ENCODE data around the gene RAPGEF4. TPM values are rescaled to one million over a fixed set of nuclear protein-coding genes. Genes with fewer than 3 reads are reported as not detected.

RAPGEF4 gene
- total and polyA plus RNA-seq, 9 of the 15 experiments (the other 6 are each of a cell fraction or from before 2014, with no cell fraction given): 0.04 to 0.33 (median 0.13) TPM; not detected in 6

DNA sequence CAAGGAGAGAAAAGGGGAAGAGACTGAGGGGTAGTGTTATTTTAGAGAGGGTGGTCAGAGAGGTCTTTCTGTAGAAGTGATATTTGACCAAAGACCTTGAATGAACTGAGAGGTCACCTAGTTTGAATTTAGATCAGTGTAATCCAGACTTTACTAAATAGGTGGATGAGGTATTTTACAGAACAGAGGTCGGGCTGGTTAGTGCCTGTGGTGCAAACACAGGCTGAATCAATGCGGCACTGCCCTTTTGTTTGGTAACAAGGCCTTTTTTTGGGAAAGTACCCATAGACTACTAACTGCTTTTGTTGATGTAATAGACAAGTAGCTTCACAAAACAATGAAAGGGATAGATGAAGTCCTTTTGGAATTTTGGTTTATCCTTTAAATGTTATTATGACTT, 15.9 kb downstream of the RAPGEF4 start:
- ChIA-PET CTCF (ENCODE audit: low intra/inter-chr PET ratio) (no interaction called here), POLR2A (no interaction called here)
- no peak overlapping the region for H3K9ac ChIP-seq (ENCODE audit: insufficient read depth in 1 of 2, low read depth in 2 of 2, low read length in 2 of 2)
- TF ChIP-seq ZNF133 (CRISPR knock-in tag; IDR thresholded peaks at IDR 0.05) (no peak), ZNF324 (CRISPR knock-in tag; IDR thresholded peaks at IDR 0.05) (no peak), SIN3A (IDR thresholded peaks at IDR 0.05; ENCODE audit: borderline replicate concordance in 2 of 2, control insufficient read depth in 1 of 2, low read depth in 2 of 2, low read length in 2 of 2) (no peak), ETV5 (CRISPR knock-in tag; IDR thresholded peaks at IDR 0.05; ENCODE audit: low read depth) (no peak)
- TF ChIP-seq, protein P1, sequence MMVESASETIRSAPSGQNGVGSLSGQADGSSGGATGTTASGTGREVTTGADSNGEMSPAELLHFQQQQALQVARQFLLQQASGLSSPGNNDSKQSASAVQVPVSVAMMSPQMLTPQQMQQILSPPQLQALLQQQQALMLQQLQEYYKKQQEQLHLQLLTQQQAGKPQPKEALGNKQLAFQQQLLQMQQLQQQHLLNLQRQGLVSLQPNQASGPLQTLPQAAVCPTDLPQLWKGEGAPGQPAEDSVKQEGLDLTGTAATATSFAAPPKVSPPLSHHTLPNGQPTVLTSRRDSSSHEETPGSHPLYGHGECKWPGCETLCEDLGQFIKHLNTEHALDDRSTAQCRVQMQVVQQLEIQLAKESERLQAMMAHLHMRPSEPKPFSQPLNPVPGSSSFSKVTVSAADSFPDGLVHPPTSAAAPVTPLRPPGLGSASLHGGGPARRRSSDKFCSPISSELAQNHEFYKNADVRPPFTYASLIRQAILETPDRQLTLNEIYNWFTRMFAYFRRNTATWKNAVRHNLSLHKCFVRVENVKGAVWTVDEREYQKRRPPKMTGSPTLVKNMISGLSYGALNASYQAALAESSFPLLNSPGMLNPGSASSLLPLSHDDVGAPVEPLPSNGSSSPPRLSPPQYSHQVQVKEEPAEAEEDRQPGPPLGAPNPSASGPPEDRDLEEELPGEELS (CRISPR knock-in tag; IDR thresholded peaks at IDR 0.05; ENCODE audit: borderline replicate concordance): no peak
- WGBS (ENCODE audit: insufficient coverage, low coverage, missing lambda C conversion rate): 0% methylated on average over 2 of the region's 2 CpGs
- intact Hi-C loops (cut with micrococcal nuclease): no loop called here
- no peaks in the 10 kb centered on the region for H3K4me1 ChIP-seq (replicated peaks in 1 of 2; ENCODE audit: control insufficient read depth in 2 of 2, insufficient read depth in 2 of 2, low read length in 2 of 2)
- H3K79me2 ChIP-seq (ENCODE audit: control insufficient read depth, insufficient read depth, low read length): no peaks in the 10 kb centered on the region
- DNase-seq (ENCODE audit: extremely low read depth in 1 of 4, low spot score in 3 of 4): no peak
- no peak overlapping the region for H3K4me3 ChIP-seq
- no peak for ATAC-seq
- no peak overlapping the region for H2AFZ ChIP-seq (ENCODE audit: low read depth, low read length)
- H3K27me3 ChIP-seq (ENCODE audit: control insufficient read depth in 2 of 2, insufficient read depth in 2 of 2, low read length in 2 of 2): no peaks in the 10 kb centered on the region; a peak in 1 of 5 replicates
- no peaks in the 10 kb centered on the region for H3K9me3 ChIP-seq (replicated peaks; ENCODE audit: control insufficient read depth, insufficient read depth, low read depth, low read length)
- no peaks in the 10 kb centered on the region for H3K36me3 ChIP-seq (ENCODE audit: control insufficient read depth, insufficient read depth, low read length)
- BruUV-seq (replicated peaks): no TSS peak
- in situ Hi-C loops (cut with MboI): no loop called here
- H3K4me2 ChIP-seq (ENCODE audit: insufficient read depth, low read length): no peak overlapping the region
- no peak for FAIRE-seq
- H3K27ac ChIP-seq (ENCODE audit: extremely low read depth, low read depth, low read length): no peak overlapping the region
- no peaks in the 10 kb centered on the region for H3K9me1 ChIP-seq (ENCODE audit: control insufficient read depth, insufficient read depth, low read length)
- H4K20me1 ChIP-seq (replicated peaks; ENCODE audit: control insufficient read depth, insufficient read depth, low read length): no peaks in the 10 kb centered on the region

All from K562 (cell line).